Neuronal stem cell (in vitro differentiated cells): ENCODE data around the gene ZBTB20.

Source experiments
- DNase-seq: peaks from one replicate; pipeline ENCODE4 v3.0.0-alpha.2; 2013; ENCODE audit warnings: low spot score
- H2AFZ ChIP-seq: one replicate; pipeline ENCODE4 v1.6.1; 2013; ENCODE audit warnings: mild to moderate bottlenecking, low read length, inconsistent platforms
- H2AK5ac ChIP-seq: 2 replicates; pipeline ENCODE4 v1.6.1; 2013; ENCODE audit warnings: low read depth, mild to moderate bottlenecking, inconsistent platforms, low read length, moderate library complexity, mixed read lengths
- H2BK120ac ChIP-seq: 2 replicates; pipeline ENCODE4 v1.6.1; 2013; ENCODE audit warnings: low read depth, mild to moderate bottlenecking, inconsistent platforms, low read length, moderate library complexity, mixed read lengths
- H2BK12ac ChIP-seq: one replicate; pipeline ENCODE4 v1.6.1; 2013; ENCODE audit warnings: low read length, inconsistent platforms
- H2BK15ac ChIP-seq: 2 replicates; pipeline ENCODE4 v1.6.1; 2013; ENCODE audit warnings: mild to moderate bottlenecking, low read length, inconsistent platforms, mixed read lengths
- H2BK5ac ChIP-seq: one replicate; pipeline ENCODE4 v1.6.1; 2013; ENCODE audit warnings: inconsistent platforms, mild to moderate bottlenecking, low read length, moderate library complexity
- H3K14ac ChIP-seq: one replicate; pipeline ENCODE4 v1.6.1; 2013; ENCODE audit warnings: low read length, inconsistent platforms
- H3K18ac ChIP-seq: 2 replicates; pipeline ENCODE4 v1.6.1; 2013; ENCODE audit warnings: low read length, inconsistent platforms
- H3K23ac ChIP-seq: 2 replicates; pipeline ENCODE4 v1.6.1; 2013; ENCODE audit warnings: low read depth, mild to moderate bottlenecking, mixed read lengths, low read length, inconsistent platforms; ENCODE audit not compliant: poor library complexity
- H3K27ac ChIP-seq: replicated peaks from 3 replicates; pipeline ENCODE4 v1.5.1; 2013; ENCODE audit warnings: low read length, inconsistent platforms
- H3K27me3 ChIP-seq, 3 experiments: 2 replicates each; pipeline ENCODE4 v1.6.1; 2013; ENCODE audit warnings: low read length in 3 of 3, mild to moderate bottlenecking in 2 of 3, inconsistent platforms in 1 of 3, low read depth in 1 of 3, mixed read lengths in 1 of 3, moderate library complexity in 1 of 3; ENCODE audit not compliant: control insufficient read depth in 3 of 3, insufficient read depth in 3 of 3
- H3K36me3 ChIP-seq, 2 donors: replicated peaks in 1 of 2; 2 replicates each; pipeline ENCODE4 v1.6.1; 2013; ENCODE audit warnings: low read length in 2 of 2; ENCODE audit not compliant: control insufficient read depth in 2 of 2, insufficient read depth in 2 of 2
- H3K4ac ChIP-seq: 2 replicates; pipeline ENCODE4 v1.6.1; 2013; ENCODE audit warnings: inconsistent platforms, mild to moderate bottlenecking, low read length, moderate library complexity
- H3K4me1 ChIP-seq, 2 donors: 1 replicate in 1 of 2; 2 replicates in 1 of 2; pipeline ENCODE4 v1.6.1; 2013; ENCODE audit warnings: low read length in 2 of 2, low read depth in 1 of 2; ENCODE audit not compliant: control insufficient read depth in 2 of 2, insufficient read depth in 1 of 2
- H3K4me2 ChIP-seq: one replicate; pipeline ENCODE4 v1.6.1; 2013; ENCODE audit warnings: mild to moderate bottlenecking, low read length, inconsistent platforms; ENCODE audit not compliant: insufficient read depth, poor library complexity, severe bottlenecking
- H3K4me3 ChIP-seq, 2 donors: 2 replicates each; pipeline ENCODE4 v1.5.1; 2013; ENCODE audit warnings: low read length in 2 of 2, mild to moderate bottlenecking in 2 of 2, inconsistent platforms in 1 of 2, moderate library complexity in 1 of 2
- H3K79me1 ChIP-seq: one replicate; pipeline ENCODE4 v1.6.1; 2013; ENCODE audit warnings: low read depth, mild to moderate bottlenecking, inconsistent platforms, low read length, moderate library complexity
- H3K9ac ChIP-seq: one replicate; pipeline ENCODE4 v1.6.1; 2013; ENCODE audit warnings: mild to moderate bottlenecking, low read depth, low read length, inconsistent platforms; ENCODE audit not compliant: poor library complexity
- H3K9me3 ChIP-seq, 2 donors: replicated peaks in 1 of 2; 2 replicates each; pipeline versions ENCODE3 to v1.6.1; 2013; ENCODE audit warnings: low read length in 2 of 2, mild to moderate bottlenecking in 2 of 2, inconsistent platforms in 1 of 2, low read depth in 1 of 2, mixed read lengths in 1 of 2, moderate library complexity in 1 of 2; ENCODE audit not compliant: control insufficient read depth in 2 of 2, insufficient read depth in 1 of 2
- H4K8ac ChIP-seq: one replicate; pipeline ENCODE4 v1.6.1; 2013; ENCODE audit warnings: low read depth, mild to moderate bottlenecking, inconsistent platforms, low read length, moderate library complexity
- H4K91ac ChIP-seq: one replicate; pipeline ENCODE4 v1.6.1; 2013; ENCODE audit warnings: low read length, low read depth, mild to moderate bottlenecking, inconsistent platforms; ENCODE audit not compliant: poor library complexity
- WGBS, 2 donors: extraction: QIAGEN DNeasy Blood & Tissue Kit; methylation state at CpG; one replicate each; pipeline ENCODE4 v1.1.7; 2013; ENCODE audit warnings: missing lambda C conversion rate in 2 of 2, mixed read lengths in 1 of 2; ENCODE audit not compliant: insufficient read length in 2 of 2, insufficient replicate concordance in 1 of 2; ENCODE audit errors: extremely low coverage in 2 of 2; 5-methylcytosine and 5-hydroxymethylcytosine counted together

The ZBTB20 gene

GRCh38 chr3:114698146-114699105 lies 448.7 kb downstream of the ZBTB20 start:
- Histone ChIP-seq H3K18ac (no peak overlapping the region), H4K91ac (no peak overlapping the region), H3K4me3 (no peak overlapping the region), H3K4ac (no peak overlapping the region), H4K8ac (no peak overlapping the region), H3K9ac (no peak overlapping the region), H3K14ac (no peak overlapping the region), H3K36me3 (no peaks in the 10 kb centered on the region), H2AK5ac (no peak overlapping the region), H3K27me3 (no peaks in the 10 kb centered on the region), H2BK120ac (no peak overlapping the region), H3K9me3 (no peaks in the 10 kb centered on the region), H2BK5ac (no peak overlapping the region), H3K23ac (no peak overlapping the region), H3K4me2 (no peak overlapping the region), H2BK15ac (no peak overlapping the region), H3K27ac (no peak overlapping the region), H2AFZ (no peak overlapping the region), H3K4me1 (peaks cover 0 to 2% of the 10 kb centered on the region in 2 donors), H3K79me1 (no peaks in the 10 kb centered on the region), H2BK12ac (no peak overlapping the region)
- DNase-seq, result no peak
- WGBS, 2 donors, result no CpG with 5 or more reads among the region's 5 CpGs

GRCh38 chr3:114697401-114697800 lies 449.7 kb downstream of the ZBTB20 start:
- no peak overlapping the region for H4K8ac ChIP-seq
- H3K9me3 ChIP-seq, result no peaks in the 10 kb centered on the region
- no peak overlapping the region for H2BK12ac ChIP-seq
- no peak overlapping the region for H2BK15ac ChIP-seq
- no peak for DNase-seq
- no peak overlapping the region for H3K4ac ChIP-seq
- H3K4me1 ChIP-seq, result peaks cover 0 to 2% of the 10 kb centered on the region in 2 donors
- no peak overlapping the region for H2BK5ac ChIP-seq
- no peak overlapping the region for H3K14ac ChIP-seq
- H3K4me2 ChIP-seq, result no peak overlapping the region
- no peak overlapping the region for H3K4me3 ChIP-seq
- H3K9ac ChIP-seq, result no peak overlapping the region
- H2AK5ac ChIP-seq, result no peak overlapping the region
- H3K36me3 ChIP-seq, result no peaks in the 10 kb centered on the region
- no CpG with 5 or more reads among the region's 4 CpGs for WGBS, 2 donors
- H3K27ac ChIP-seq, result no peak overlapping the region
- H3K27me3 ChIP-seq, result no peaks in the 10 kb centered on the region
- H2BK120ac ChIP-seq, result no peak overlapping the region
- no peak overlapping the region for H3K23ac ChIP-seq
- H2AFZ ChIP-seq, result no peak overlapping the region
- H3K18ac ChIP-seq, result no peak overlapping the region
- H3K79me1 ChIP-seq, result no peaks in the 10 kb centered on the region
- no peak overlapping the region for H4K91ac ChIP-seq

- Histone ChIP-seq H3K14ac (no peak overlapping the region), H2BK5ac (no peak overlapping the region), H2BK120ac (no peak overlapping the region), H2AK5ac (no peak overlapping the region), H3K4me1 (peaks cover 0 to 2% of the 10 kb centered on the region in 2 donors), H3K4ac (no peak overlapping the region), H3K9ac (no peak overlapping the region), H3K36me3 (no peaks in the 10 kb centered on the region), H3K4me2 (no peak overlapping the region), H2BK15ac (no peak overlapping the region), H3K4me3 (no peak overlapping the region), H3K9me3 (no peaks in the 10 kb centered on the region), H3K79me1 (no peaks in the 10 kb centered on the region), H3K27me3 (no peaks in the 10 kb centered on the region), H4K8ac (no peak overlapping the region), H2AFZ (no peak overlapping the region), H3K23ac (no peak overlapping the region), H3K27ac (no peak overlapping the region), H2BK12ac (no peak overlapping the region), H3K18ac (no peak overlapping the region), H4K91ac (no peak overlapping the region)
- WGBS, 2 donors, result no CpG with 5 or more reads among the region's 1 CpG
- no peak for DNase-seq
Observed at GRCh38 chr3:114694251-114694650, 452.8 kb downstream of the ZBTB20 start.

GRCh38 chr3:114691871-114692270 lies 455.2 kb downstream of the ZBTB20 start:
- Histone ChIP-seq H3K9me3 (no peaks in the 10 kb centered on the region), H3K4ac (no peak overlapping the region), H3K79me1 (no peaks in the 10 kb centered on the region), H2AK5ac (no peak overlapping the region), H3K36me3 (no peaks in the 10 kb centered on the region), H3K4me3 (no peak overlapping the region), H3K9ac (no peak overlapping the region), H2AFZ (no peak overlapping the region), H2BK12ac (no peak overlapping the region), H4K8ac (no peak overlapping the region), H2BK120ac (no peak overlapping the region), H2BK5ac (no peak overlapping the region), H3K4me2 (no peak overlapping the region), H3K4me1 (peaks cover 0 to 7% of the 10 kb centered on the region in 2 donors), H4K91ac (no peak overlapping the region), H3K27ac (no peak overlapping the region), H3K14ac (no peak overlapping the region), H3K27me3 (no peaks in the 10 kb centered on the region), H3K23ac (no peak overlapping the region), H3K18ac (no peak overlapping the region), H2BK15ac (no peak overlapping the region)
- no CpG with 5 or more reads among the region's 3 CpGs for WGBS, 2 donors
- no peak for DNase-seq
